ENCODE measurements around the gene BST2. TPM values are rescaled to one million over a fixed set of nuclear protein-coding genes. Genes with fewer than 3 reads are reported as not detected.

BST2 gene
- total and polyA plus RNA-seq, 2 of the 4 experiments (the other 2 are of a cell fraction): 0.18 to 0.92 TPM

DNA sequence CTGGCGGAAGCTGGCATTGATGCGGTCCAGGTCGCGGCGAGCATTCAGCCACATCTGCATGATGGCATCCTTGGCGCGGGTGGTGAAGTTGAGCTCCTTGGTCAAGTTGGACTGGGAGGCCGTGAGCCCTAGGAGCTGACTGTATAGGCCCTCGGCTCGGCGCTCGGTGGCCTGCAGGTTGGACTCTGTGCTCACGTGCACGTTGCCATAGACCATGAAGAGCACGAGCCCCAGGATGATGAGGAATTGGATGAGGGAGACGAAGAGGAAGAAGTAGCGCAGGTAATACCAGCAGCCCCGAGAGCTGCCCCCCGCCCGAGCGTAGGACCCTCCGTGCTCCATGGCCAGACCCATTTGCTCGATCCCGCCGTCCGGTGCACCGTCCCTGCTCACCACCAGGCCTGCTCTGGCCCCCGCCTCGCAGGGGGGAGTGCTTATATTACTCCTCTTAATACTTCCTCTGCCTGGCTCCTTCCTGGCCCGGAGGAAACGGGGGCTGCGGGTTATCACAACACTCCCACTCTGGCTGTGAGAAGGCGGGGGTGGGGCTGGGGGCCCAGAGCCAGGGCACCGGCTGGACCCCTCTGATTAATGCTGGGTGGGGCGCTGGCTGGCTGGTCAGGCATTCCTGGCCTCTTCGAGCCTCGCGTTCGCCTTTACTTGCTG lies 28.4 kb downstream of the BST2 start, which contains the start of gene PLVAP:
PLVAP (minus strand) TSS at position 408 of the 666 bp plus-strand sequence; CDS start at position 354, 54 bp downstream.
- DNase-seq (no peak), ATAC-seq (ENCODE audit: low read depth) (no peak)
- dilution Hi-C loops (cut with HindIII; ENCODE audit: low sequenced_read_pairs, unreplicated experiment) (no loop called here), in situ Hi-C loops (cut with MboI; ENCODE audit: low sequenced_read_pairs) (no loop called here), intact Hi-C loops (cut with micrococcal nuclease) (no loop called here)
- no peaks in the 10 kb centered on the region for H3K36me3 ChIP-seq (ENCODE audit: control insufficient read depth, insufficient read depth, low read length)
- no peak within 1 kb of the TSS for H4K5ac ChIP-seq (ENCODE audit: low read depth, low read length)
- H3K23ac ChIP-seq (ENCODE audit: low read depth, low read length): no peak within 1 kb of the TSS
- no peak within 1 kb of the TSS for H3K27ac ChIP-seq (ENCODE audit: insufficient read depth, low read length)
- POLR2A ChIA-PET (ENCODE audit: unreplicated experiment): no interaction called here
- no TSS peak for BruUV-seq (replicated peaks)
- H3K9me3 ChIP-seq (ENCODE audit: control insufficient read depth, insufficient read depth, low read length): peaks cover 4% of the 10 kb centered on the region
- no peak within 1 kb of the TSS for H2BK120ac ChIP-seq (ENCODE audit: low read depth, low read length)
- no peak within 1 kb of the TSS for H3K9ac ChIP-seq (ENCODE audit: low read depth, low read length)
- H3K18ac ChIP-seq (ENCODE audit: low read depth, low read length): no peak within 1 kb of the TSS
- no peak within 1 kb of the TSS for H3K56ac ChIP-seq (ENCODE audit: extremely low read depth, insufficient read depth, low read length)
- H2AFZ ChIP-seq (replicated peaks; ENCODE audit: low read length, poor library complexity): peak within 1 kb of the TSS; percentile 43
- H3K14ac ChIP-seq (replicated peaks; ENCODE audit: low read depth, low read length): no peak within 1 kb of the TSS
- H3K27me3 ChIP-seq (ENCODE audit: control insufficient read depth, insufficient read depth, low read length): peaks cover 10% of the 10 kb centered on the region; the same call in 1 of the 2 replicates
- CTCF ChIA-PET: no interaction called here
- H2AK5ac ChIP-seq (ENCODE audit: low read depth, low read length): no peak within 1 kb of the TSS
- no peak within 1 kb of the TSS for H2BK20ac ChIP-seq (ENCODE audit: low read depth, low read length)
- H3K4me2 ChIP-seq (ENCODE audit: low read depth, low read length): no peak within 1 kb of the TSS
- no peak within 1 kb of the TSS for H3K4ac ChIP-seq (ENCODE audit: low read depth, low read length)
- 56% methylated on average over 17 of the region's 39 CpGs; no CpG with 5 or more reads in 1 of the 2 experiments for WGBS, 2 experiments (ENCODE audit: extremely low coverage in 2 of 2, insufficient read length in 1 of 2)
- H3K79me1 ChIP-seq (ENCODE audit: low read depth in 1 of 2, low read length in 2 of 2): no peaks in the 10 kb centered on the region
- TF ChIP-seq RAD21 (IDR thresholded peaks at IDR 0.05; ENCODE audit: low read length) (no peak), NFE2L2 (IDR thresholded peaks at IDR 0.05; ENCODE audit: low read depth, low read length) (no peak), CHD1 (IDR thresholded peaks at IDR 0.05; ENCODE audit: low read depth, low read length) (no peak), MXI1 (IDR thresholded peaks at IDR 0.05; ENCODE audit: borderline replicate concordance, low read depth, low read length) (no peak), ELK1 (IDR thresholded peaks at IDR 0.05; ENCODE audit: borderline replicate concordance, low read depth, low read length) (no peak), CEBPB (IDR thresholded peaks at IDR 0.05; ENCODE audit: low read depth, low read length) (no peak), POLR2A (IDR thresholded peaks at IDR 0.05; ENCODE audit: low read depth, low read length) (no peak), MAFK (IDR thresholded peaks at IDR 0.05; ENCODE audit: low read depth, low read length) (no peak), FOS (IDR thresholded peaks at IDR 0.05; ENCODE audit: low read depth, low read length) (no peak)
- TF ChIP-seq, protein P1, sequence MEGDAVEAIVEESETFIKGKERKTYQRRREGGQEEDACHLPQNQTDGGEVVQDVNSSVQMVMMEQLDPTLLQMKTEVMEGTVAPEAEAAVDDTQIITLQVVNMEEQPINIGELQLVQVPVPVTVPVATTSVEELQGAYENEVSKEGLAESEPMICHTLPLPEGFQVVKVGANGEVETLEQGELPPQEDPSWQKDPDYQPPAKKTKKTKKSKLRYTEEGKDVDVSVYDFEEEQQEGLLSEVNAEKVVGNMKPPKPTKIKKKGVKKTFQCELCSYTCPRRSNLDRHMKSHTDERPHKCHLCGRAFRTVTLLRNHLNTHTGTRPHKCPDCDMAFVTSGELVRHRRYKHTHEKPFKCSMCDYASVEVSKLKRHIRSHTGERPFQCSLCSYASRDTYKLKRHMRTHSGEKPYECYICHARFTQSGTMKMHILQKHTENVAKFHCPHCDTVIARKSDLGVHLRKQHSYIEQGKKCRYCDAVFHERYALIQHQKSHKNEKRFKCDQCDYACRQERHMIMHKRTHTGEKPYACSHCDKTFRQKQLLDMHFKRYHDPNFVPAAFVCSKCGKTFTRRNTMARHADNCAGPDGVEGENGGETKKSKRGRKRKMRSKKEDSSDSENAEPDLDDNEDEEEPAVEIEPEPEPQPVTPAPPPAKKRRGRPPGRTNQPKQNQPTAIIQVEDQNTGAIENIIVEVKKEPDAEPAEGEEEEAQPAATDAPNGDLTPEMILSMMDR (conservative IDR thresholded peaks at IDR 0.05; ENCODE audit: low read depth, low read length): no peak
- H2AK9ac ChIP-seq (replicated peaks; ENCODE audit: low read depth, low read length, poor library complexity): no peak within 1 kb of the TSS
- no peak within 1 kb of the TSS for H4K91ac ChIP-seq (ENCODE audit: insufficient read depth, low read depth, low read length)
- no peaks in the 10 kb centered on the region for H3K9me1 ChIP-seq (ENCODE audit: insufficient read depth, low read length)
- H4K20me1 ChIP-seq (ENCODE audit: insufficient read depth, low read length): no peaks in the 10 kb centered on the region
- no peak within 1 kb of the TSS for H2BK5ac ChIP-seq (ENCODE audit: low read depth, low read length, poor library complexity, severe bottlenecking)
- no peak within 1 kb of the TSS for H4K8ac ChIP-seq (ENCODE audit: low read depth in 2 of 2, low read length in 2 of 2)
- H3K4me3 ChIP-seq (ENCODE audit: insufficient read depth, low read depth, low read length): no peak within 1 kb of the TSS
- no peak within 1 kb of the TSS for H2BK15ac ChIP-seq (ENCODE audit: low read depth, low read length)
- no peaks in the 10 kb centered on the region for H3K4me1 ChIP-seq (ENCODE audit: control insufficient read depth, insufficient read depth, low read length)

All from IMR-90 (cell line).